GM23338 (cell line): ENCODE results near the gene METAP1D. TPM values are rescaled to one million over a fixed set of nuclear protein-coding genes. Genes with fewer than 3 reads are reported as not detected.

Experiments used
- ATAC-seq: fragments of 200-7000 bp; cut with Tn5 transposase; 3 replicates; pipeline ENCODE4 v1.9.1; 2020
- DNase-seq: peaks from one replicate; pipeline ENCODE4 v3.0.0-alpha.2; 2015; ENCODE audit warnings: low spot score
- H2AFZ ChIP-seq: fragments of 200-600 bp; sonication (generic); 2 replicates; pipeline ENCODE4 v1.8.0; 2016; ENCODE audit warnings: antibody characterized with exemption, mild to moderate bottlenecking, moderate library complexity
- H3F3A ChIP-seq: fragments of 200-600 bp; sonication (generic); replicated peaks from 2 replicates; pipeline ENCODE4 v1.8.0; 2017; ENCODE audit warnings: antibody characterized with exemption, mixed run types, low read depth
- H3K27ac ChIP-seq: fragments of 200-600 bp; sonication (generic); 2 replicates; pipeline ENCODE4 v1.6.1; 2016; ENCODE audit warnings: low read depth
- H3K27me3 ChIP-seq: fragments of 200-600 bp; sonication (generic); 2 replicates; pipeline ENCODE4 v1.8.0; 2016; ENCODE audit warnings: mild to moderate bottlenecking, mixed run types, moderate library complexity; ENCODE audit not compliant: insufficient read depth
- H3K36me3 ChIP-seq: fragments of 200-600 bp; sonication (generic); 2 replicates; pipeline ENCODE4 v1.8.0; 2016; ENCODE audit warnings: mild to moderate bottlenecking; ENCODE audit not compliant: insufficient read depth
- H3K4me1 ChIP-seq: fragments of 200-600 bp; sonication (generic); 2 replicates; pipeline ENCODE4 v1.8.0; 2016; ENCODE audit warnings: mild to moderate bottlenecking, moderate library complexity; ENCODE audit not compliant: insufficient read depth
- H3K4me2 ChIP-seq: fragments of 200-600 bp; sonication (generic); 2 replicates; pipeline ENCODE4 v1.7.1; 2017; ENCODE audit warnings: mixed run types
- H3K4me3 ChIP-seq: fragments of 200-600 bp; sonication (generic); 2 replicates; pipeline ENCODE4 v1.6.1; 2016; ENCODE audit warnings: mixed run types
- H3K79me2 ChIP-seq: fragments of 200-600 bp; sonication (generic); replicated peaks from 2 replicates; pipeline ENCODE4 v1.8.0; 2017; ENCODE audit warnings: mild to moderate bottlenecking; ENCODE audit not compliant: insufficient read depth
- H3K9me2 ChIP-seq: fragments of 200-600 bp; sonication (generic); 2 replicates; pipeline ENCODE4 v1.8.0; 2017; ENCODE audit not compliant: insufficient read depth
- H4K20me1 ChIP-seq: fragments of 200-600 bp; sonication (generic); replicated peaks from 2 replicates; pipeline ENCODE4 v1.8.0; 2017; ENCODE audit warnings: mild to moderate bottlenecking; ENCODE audit not compliant: insufficient read depth
- H3K27ac Mint-ChIP-seq: 2 replicates; pipeline ENCODE4 v1.8.0; 2020; ENCODE audit warnings: inconsistent platforms, mild to moderate bottlenecking, moderate library complexity, mixed read lengths
- H3K27me3 Mint-ChIP-seq: 3 replicates; pipeline ENCODE4 v1.8.0; 2022; ENCODE audit warnings: low read depth, mild to moderate bottlenecking, moderate library complexity, mixed read lengths, inconsistent platforms; ENCODE audit not compliant: insufficient read depth, poor library complexity
- H3K36me3 Mint-ChIP-seq: 3 replicates; pipeline ENCODE4 v1.8.0; 2021; ENCODE audit warnings: low read depth, mild to moderate bottlenecking, inconsistent platforms, moderate library complexity, mixed read lengths
- H3K4me1 Mint-ChIP-seq: 3 replicates; pipeline ENCODE4 v1.8.0; 2020; ENCODE audit warnings: mild to moderate bottlenecking, inconsistent platforms, mixed read lengths
- H3K4me3 Mint-ChIP-seq: 3 replicates; pipeline ENCODE4 v1.8.0; 2021; ENCODE audit warnings: moderate library complexity, mild to moderate bottlenecking, inconsistent platforms, mixed read lengths
- H3K9me3 Mint-ChIP-seq: 3 replicates; pipeline ENCODE4 v1.8.0; 2020; ENCODE audit warnings: moderate library complexity, mild to moderate bottlenecking, inconsistent platforms, mixed read lengths
- CREB1 ChIP-seq: fragments of 250-450 bp; sonication (Bioruptor Pico); IDR thresholded peaks from 2 replicates; pipeline ENCODE4 v1.5.0; 2020; ENCODE audit warnings: low read depth, mild to moderate bottlenecking, moderate library complexity
- EZH2 ChIP-seq: fragments of 200-600 bp; sonication (generic); IDR thresholded peaks from one replicate; pipeline ENCODE4 v1.8.0; 2017; ENCODE audit warnings: antibody characterized with exemption, mild to moderate bottlenecking, low read depth; ENCODE audit not compliant: unreplicated experiment
- EZH2phosphoT487 ChIP-seq: fragments of 200-600 bp; sonication (generic); IDR thresholded peaks from one replicate; pipeline ENCODE4 v1.8.1; 2018; ENCODE audit warnings: antibody characterized with exemption; ENCODE audit not compliant: unreplicated experiment
- JUNB ChIP-seq: IDR thresholded peaks from one replicate; pipeline ENCODE4 v1.6.1; 2016; ENCODE audit warnings: antibody characterized with exemption; ENCODE audit not compliant: unreplicated experiment
- NANOG ChIP-seq: IDR thresholded peaks from 2 replicates; pipeline ENCODE4 v1.6.1; 2016; ENCODE audit warnings: antibody characterized with exemption, borderline replicate concordance
- POLR2AphosphoS5 ChIP-seq: IDR thresholded peaks from 2 replicates; pipeline ENCODE4 v1.6.1; 2016; ENCODE audit warnings: antibody characterized with exemption, low read depth
- STAT1 ChIP-seq: IDR thresholded peaks from one replicate; pipeline ENCODE4 v1.6.1; 2016; ENCODE audit warnings: antibody characterized with exemption; ENCODE audit not compliant: unreplicated experiment
- ZNF114 ChIP-seq: fragments of 250-450 bp; sonication (Bioruptor Pico); IDR thresholded peaks from 2 replicates; pipeline ENCODE4 v1.5.0; 2020; ENCODE audit warnings: mild to moderate bottlenecking, moderate library complexity
- ZNF331 ChIP-seq: fragments of 250-450 bp; sonication (Bioruptor Pico); IDR thresholded peaks from 2 replicates; pipeline ENCODE4 v1.5.0; 2020; ENCODE audit warnings: low read depth, mild to moderate bottlenecking, moderate library complexity
- polyA plus RNA-seq: library from polyadenylated mRNA; unstranded; fragments of >200 nt; fragmentation: Nextera tagmentation; extraction: Ambion mirVana; gene quantifications from 2 replicates; pipeline ENCODE4 v1.2.1, GENCODE V29; 2016
- total RNA-seq: library from RNA; depleted of rRNA; stranded (reverse); fragments of >200 nt; shearing (Covaris generic); gene quantifications from 2 replicates; pipeline ENCODE4 v1.2.3, GENCODE V29; 2014
- TF ChIP-seq, protein P1 (sequence below): IDR thresholded peaks from one replicate; pipeline ENCODE4 v1.6.1; 2018; ENCODE audit warnings: antibody characterized with exemption; ENCODE audit not compliant: unreplicated experiment
- TF ChIP-seq, protein P2 (sequence below), 2 experiments: fragments of 200-600 bp in 1 of 2; sonication (generic) in 1 of 2; conservative IDR thresholded peaks; 2 replicates each; pipeline versions ENCODE4 v1.5.1 to v1.6.1; 2016 to 2017; ENCODE audit warnings: antibody characterized with exemption in 2 of 2, low read depth in 2 of 2, mild to moderate bottlenecking in 2 of 2, moderate library complexity in 1 of 2

METAP1D gene
- total and polyA plus RNA-seq, 2 experiments from 2014 or later: 12.8 to 15.5 TPM

DNA sequence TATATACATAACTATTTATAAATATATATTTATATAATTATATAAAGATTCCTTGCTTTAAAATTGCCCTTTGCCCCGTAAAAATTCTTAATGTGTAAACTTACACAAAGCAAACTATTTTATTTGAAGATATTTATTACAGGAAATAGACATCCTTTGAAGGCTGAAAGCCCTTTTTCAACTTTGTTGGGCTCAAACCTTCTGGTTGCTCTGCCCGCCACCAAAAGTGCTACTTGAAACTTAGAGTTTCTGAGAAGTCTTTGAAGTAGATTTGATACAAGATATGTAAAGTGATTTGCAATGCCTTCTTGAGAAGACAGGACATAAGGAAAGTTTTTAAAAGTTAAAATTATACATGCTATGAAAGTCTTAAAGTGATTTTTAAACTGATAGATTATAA, 36.6 kb upstream of the METAP1D start (continued):
- TF ChIP-seq, protein P1, sequence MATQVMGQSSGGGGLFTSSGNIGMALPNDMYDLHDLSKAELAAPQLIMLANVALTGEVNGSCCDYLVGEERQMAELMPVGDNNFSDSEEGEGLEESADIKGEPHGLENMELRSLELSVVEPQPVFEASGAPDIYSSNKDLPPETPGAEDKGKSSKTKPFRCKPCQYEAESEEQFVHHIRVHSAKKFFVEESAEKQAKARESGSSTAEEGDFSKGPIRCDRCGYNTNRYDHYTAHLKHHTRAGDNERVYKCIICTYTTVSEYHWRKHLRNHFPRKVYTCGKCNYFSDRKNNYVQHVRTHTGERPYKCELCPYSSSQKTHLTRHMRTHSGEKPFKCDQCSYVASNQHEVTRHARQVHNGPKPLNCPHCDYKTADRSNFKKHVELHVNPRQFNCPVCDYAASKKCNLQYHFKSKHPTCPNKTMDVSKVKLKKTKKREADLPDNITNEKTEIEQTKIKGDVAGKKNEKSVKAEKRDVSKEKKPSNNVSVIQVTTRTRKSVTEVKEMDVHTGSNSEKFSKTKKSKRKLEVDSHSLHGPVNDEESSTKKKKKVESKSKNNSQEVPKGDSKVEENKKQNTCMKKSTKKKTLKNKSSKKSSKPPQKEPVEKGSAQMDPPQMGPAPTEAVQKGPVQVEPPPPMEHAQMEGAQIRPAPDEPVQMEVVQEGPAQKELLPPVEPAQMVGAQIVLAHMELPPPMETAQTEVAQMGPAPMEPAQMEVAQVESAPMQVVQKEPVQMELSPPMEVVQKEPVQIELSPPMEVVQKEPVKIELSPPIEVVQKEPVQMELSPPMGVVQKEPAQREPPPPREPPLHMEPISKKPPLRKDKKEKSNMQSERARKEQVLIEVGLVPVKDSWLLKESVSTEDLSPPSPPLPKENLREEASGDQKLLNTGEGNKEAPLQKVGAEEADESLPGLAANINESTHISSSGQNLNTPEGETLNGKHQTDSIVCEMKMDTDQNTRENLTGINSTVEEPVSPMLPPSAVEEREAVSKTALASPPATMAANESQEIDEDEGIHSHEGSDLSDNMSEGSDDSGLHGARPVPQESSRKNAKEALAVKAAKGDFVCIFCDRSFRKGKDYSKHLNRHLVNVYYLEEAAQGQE: no peak
- TF ChIP-seq, protein P2, sequence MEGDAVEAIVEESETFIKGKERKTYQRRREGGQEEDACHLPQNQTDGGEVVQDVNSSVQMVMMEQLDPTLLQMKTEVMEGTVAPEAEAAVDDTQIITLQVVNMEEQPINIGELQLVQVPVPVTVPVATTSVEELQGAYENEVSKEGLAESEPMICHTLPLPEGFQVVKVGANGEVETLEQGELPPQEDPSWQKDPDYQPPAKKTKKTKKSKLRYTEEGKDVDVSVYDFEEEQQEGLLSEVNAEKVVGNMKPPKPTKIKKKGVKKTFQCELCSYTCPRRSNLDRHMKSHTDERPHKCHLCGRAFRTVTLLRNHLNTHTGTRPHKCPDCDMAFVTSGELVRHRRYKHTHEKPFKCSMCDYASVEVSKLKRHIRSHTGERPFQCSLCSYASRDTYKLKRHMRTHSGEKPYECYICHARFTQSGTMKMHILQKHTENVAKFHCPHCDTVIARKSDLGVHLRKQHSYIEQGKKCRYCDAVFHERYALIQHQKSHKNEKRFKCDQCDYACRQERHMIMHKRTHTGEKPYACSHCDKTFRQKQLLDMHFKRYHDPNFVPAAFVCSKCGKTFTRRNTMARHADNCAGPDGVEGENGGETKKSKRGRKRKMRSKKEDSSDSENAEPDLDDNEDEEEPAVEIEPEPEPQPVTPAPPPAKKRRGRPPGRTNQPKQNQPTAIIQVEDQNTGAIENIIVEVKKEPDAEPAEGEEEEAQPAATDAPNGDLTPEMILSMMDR (conservative IDR thresholded peaks at IDR 0.05; ENCODE audit: low read depth in 2 of 2): no peak
- TF ChIP-seq CREB1 (no peak), POLR2AphosphoS5 (no peak), EZH2phosphoT487 (no peak), NANOG (no peak), ZNF114 (CRISPR knock-in tag) (no peak), ZNF331 (CRISPR knock-in tag) (no peak)

DNA sequence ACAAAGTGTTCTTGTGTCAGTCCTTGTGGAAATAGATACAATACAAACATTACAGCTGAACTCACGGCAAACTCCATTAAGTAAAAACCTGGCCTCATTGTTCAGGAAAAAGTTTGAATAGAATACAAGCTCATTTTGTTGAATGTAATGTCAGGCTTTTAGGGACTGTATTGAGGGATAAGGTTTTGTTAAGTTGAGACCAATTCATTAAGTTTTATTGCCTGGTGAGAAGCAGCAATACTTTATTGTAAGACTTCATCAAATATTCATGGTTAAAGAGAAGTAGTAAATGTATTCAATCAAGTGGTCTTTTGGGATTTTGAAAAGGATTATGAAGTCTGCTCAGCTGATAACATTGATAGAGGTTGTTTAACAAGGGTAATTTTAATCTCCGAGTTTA, 35.4 kb upstream of the METAP1D start:
- no peak overlapping the region for H3K27ac Mint-ChIP-seq
- H4K20me1 ChIP-seq: peaks cover 14% of the 10 kb centered on the region; the same call in 1 of the 2 replicates
- peaks cover 18% of the 10 kb centered on the region; the same call in 2 of the 3 replicates for H3K36me3 Mint-ChIP-seq
- H3K27me3 Mint-ChIP-seq: peaks cover 3% of the 10 kb centered on the region
- H3K9me2 ChIP-seq: no peaks in the 10 kb centered on the region
- no peaks in the 10 kb centered on the region for H3K27me3 ChIP-seq
- no peak overlapping the region for H3K4me2 ChIP-seq
- H3F3A ChIP-seq: no peaks in the 10 kb centered on the region
- H3K9me3 Mint-ChIP-seq: no peaks in the 10 kb centered on the region
- no peaks in the 10 kb centered on the region for H3K4me1 Mint-ChIP-seq
- no peak for DNase-seq
- no peak overlapping the region for H3K4me3 Mint-ChIP-seq
- TF ChIP-seq JUNB (no peak), POLR2AphosphoS5 (no peak), ZNF331 (CRISPR knock-in tag) (no peak)
- H3K4me3 ChIP-seq: no peak overlapping the region
- no peak overlapping the region for H2AFZ ChIP-seq
- no peak for ATAC-seq
- 0 out of 2 replicates have a peak, but pooled peaks cover 12% of the 10 kb centered on the region for H3K36me3 ChIP-seq
- no peak overlapping the region for H3K27ac ChIP-seq
- no peaks in the 10 kb centered on the region for H3K4me1 ChIP-seq
- H3K79me2 ChIP-seq: 0 out of 2 replicates have a peak, but pooled peaks cover 4% of the 10 kb centered on the region

DNA sequence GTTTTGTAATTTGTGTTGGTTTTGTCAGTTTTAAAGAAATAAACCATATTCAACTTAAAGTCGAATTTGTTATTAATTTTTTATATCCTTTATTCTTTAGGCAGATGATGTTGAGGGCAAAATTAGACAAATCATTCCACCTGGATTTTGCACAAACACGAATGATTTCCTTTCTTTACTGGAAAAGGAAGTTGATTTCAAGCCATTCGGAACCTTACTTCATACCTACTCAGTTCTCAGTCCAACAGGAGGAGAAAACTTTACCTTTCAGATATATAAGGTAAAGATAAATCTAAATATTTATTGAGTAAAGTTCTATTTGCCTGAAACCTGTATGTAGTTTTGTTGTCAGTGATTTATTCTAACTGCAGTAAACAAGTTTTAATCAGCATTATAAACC, 34.5 kb upstream of the METAP1D start:
- H2AFZ ChIP-seq: no peak overlapping the region
- H4K20me1 ChIP-seq: peaks cover 14% of the 10 kb centered on the region; the same call in 1 of the 2 replicates
- Mint-ChIP-seq H3K9me3 (no peaks in the 10 kb centered on the region), H3K36me3 (peaks cover 18% of the 10 kb centered on the region; the same call in 2 of the 3 replicates), H3K27me3 (peaks cover 3% of the 10 kb centered on the region), H3K4me1 (no peaks in the 10 kb centered on the region), H3K4me3 (no peak overlapping the region), H3K27ac (no peak overlapping the region)
- no peaks in the 10 kb centered on the region for H3F3A ChIP-seq
- no peaks in the 10 kb centered on the region for H3K9me2 ChIP-seq
- H3K4me1 ChIP-seq: no peaks in the 10 kb centered on the region
- no peaks in the 10 kb centered on the region for H3K27me3 ChIP-seq
- DNase-seq (no peak), ATAC-seq (no peak)
- 0 out of 2 replicates have a peak, but pooled peaks cover 4% of the 10 kb centered on the region for H3K79me2 ChIP-seq
- no peak overlapping the region for H3K4me3 ChIP-seq
- no peak overlapping the region for H3K27ac ChIP-seq
- H3K4me2 ChIP-seq: no peak overlapping the region
- H3K36me3 ChIP-seq: 0 out of 2 replicates have a peak, but pooled peaks cover 12% of the 10 kb centered on the region
- TF ChIP-seq, protein P2 (conservative IDR thresholded peaks at IDR 0.05; ENCODE audit: low read depth in 2 of 2): no peak
- TF ChIP-seq ZNF331 (CRISPR knock-in tag) (no peak), STAT1 (no peak), EZH2 (no peak), CREB1 (no peak), POLR2AphosphoS5 (no peak), JUNB (no peak)
- TF ChIP-seq, protein P1: no peak
